SU-DHL-6 (cell line): Measurements from ENCODE around the gene PRPF18.

Experiments used
- EZH2phosphoT487 ChIP-seq: fragments of 200-600 bp; sonication (generic), shearing (Covaris generic); conservative IDR thresholded peaks from 2 replicates; pipeline ENCODE4 v1.6.1; 2018; ENCODE audit warnings: mild to moderate bottlenecking, antibody characterized with exemption, low read length, moderate library complexity, mixed read lengths
- TF ChIP-seq, protein P1 (sequence below): fragments of 200-600 bp; sonication (generic); IDR thresholded peaks from one replicate; pipeline ENCODE4 v1.5.1; 2017; ENCODE audit warnings: antibody characterized with exemption, mild to moderate bottlenecking, low read length, moderate library complexity; ENCODE audit not compliant: insufficient read depth, poor library complexity, severe bottlenecking

GRCh38 chr10:13633689-13634088, 46.9 kb downstream of the PRPF18 start:
- TF ChIP-seq, protein P1, sequence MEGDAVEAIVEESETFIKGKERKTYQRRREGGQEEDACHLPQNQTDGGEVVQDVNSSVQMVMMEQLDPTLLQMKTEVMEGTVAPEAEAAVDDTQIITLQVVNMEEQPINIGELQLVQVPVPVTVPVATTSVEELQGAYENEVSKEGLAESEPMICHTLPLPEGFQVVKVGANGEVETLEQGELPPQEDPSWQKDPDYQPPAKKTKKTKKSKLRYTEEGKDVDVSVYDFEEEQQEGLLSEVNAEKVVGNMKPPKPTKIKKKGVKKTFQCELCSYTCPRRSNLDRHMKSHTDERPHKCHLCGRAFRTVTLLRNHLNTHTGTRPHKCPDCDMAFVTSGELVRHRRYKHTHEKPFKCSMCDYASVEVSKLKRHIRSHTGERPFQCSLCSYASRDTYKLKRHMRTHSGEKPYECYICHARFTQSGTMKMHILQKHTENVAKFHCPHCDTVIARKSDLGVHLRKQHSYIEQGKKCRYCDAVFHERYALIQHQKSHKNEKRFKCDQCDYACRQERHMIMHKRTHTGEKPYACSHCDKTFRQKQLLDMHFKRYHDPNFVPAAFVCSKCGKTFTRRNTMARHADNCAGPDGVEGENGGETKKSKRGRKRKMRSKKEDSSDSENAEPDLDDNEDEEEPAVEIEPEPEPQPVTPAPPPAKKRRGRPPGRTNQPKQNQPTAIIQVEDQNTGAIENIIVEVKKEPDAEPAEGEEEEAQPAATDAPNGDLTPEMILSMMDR, result no peak
- TF ChIP-seq EZH2phosphoT487, result no peak
